GM21526 (cell line): ENCODE data around the gene PPP1R15B.
A peak's percentile ranks its signal among the peaks of the same experiment; 100 is the strongest.

Experiments used
- ATAC-seq: cut with Tn5 transposase; IDR thresholded peaks from one replicate; pipeline ENCODE4 v1.9.1; 2021; ENCODE audit warnings: moderate library complexity; ENCODE audit not compliant: unreplicated experiment, low FRiP score

The PPP1R15B gene

GRCh38 chr1:204411451-204412204 lies at the start of gene PPP1R15B:
Gene PPP1R15B, minus strand, starts transcription at chr1:204411817. Its CDS starts 406 bp downstream, at chr1:204411411.
- peak; percentile 86 for ATAC-seq

GRCh38 chr1:204460346-204460745 lies 48.7 kb upstream of the PPP1R15B start:
- no peak for ATAC-seq

GRCh38 chr1:204459706-204460105 lies 48.1 kb upstream of the PPP1R15B start:
- no peak for ATAC-seq

DNA sequence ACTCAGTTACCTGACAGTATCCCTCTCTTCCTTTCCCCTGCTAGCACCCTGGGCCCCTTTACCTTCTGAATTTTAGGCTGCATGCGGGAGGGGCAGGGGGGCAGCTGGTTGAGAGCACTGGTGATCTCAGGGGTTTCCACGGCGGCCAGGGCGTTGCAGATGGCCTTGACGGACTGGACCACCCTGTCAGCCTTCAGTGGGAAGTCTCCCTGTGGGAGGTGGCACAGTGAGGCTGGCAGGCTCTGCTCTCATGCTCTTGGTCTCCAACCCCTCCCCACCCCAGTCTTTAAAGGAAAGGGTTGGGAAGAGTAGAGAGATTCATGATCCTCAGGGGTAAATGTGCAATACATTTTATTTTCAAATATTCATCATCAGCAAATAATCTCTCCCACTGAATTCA lies 46.0 kb upstream of the PPP1R15B start:
- no peak for ATAC-seq

GRCh38 chr1:204456826-204457442 lies 45.3 kb upstream of the PPP1R15B start:
- no peak for ATAC-seq

GRCh38 chr1:204455831-204456145 lies 44.2 kb upstream of the PPP1R15B start:
- no peak for ATAC-seq

GRCh38 chr1:204455063-204455830 lies 43.6 kb upstream of the PPP1R15B start:
- no peak for ATAC-seq

DNA sequence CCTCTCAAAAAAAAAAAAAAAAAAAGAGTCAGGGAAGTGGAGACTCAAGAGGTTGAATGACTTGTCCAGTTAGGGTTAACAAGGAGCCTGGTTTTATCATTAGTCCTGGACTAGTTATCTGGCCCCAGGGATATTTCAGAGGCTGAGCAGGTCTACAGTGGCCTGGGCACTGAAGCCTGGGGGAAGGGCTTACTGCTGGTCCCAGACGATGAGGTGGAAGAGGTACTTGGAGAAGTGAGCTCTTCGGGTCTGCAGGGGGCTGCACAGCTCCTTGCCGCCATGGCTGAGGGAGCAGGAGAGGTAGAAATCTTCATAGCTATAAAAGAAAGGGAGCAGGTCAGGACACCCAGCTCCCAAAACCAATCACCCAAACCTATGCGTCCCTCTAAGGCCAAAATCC lies 42.9 kb upstream of the PPP1R15B start:
- ATAC-seq, result no peak

- peak; percentile 76 for ATAC-seq
Observed at GRCh38 chr1:204453141-204453772, 41.6 kb upstream of the PPP1R15B start.

DNA sequence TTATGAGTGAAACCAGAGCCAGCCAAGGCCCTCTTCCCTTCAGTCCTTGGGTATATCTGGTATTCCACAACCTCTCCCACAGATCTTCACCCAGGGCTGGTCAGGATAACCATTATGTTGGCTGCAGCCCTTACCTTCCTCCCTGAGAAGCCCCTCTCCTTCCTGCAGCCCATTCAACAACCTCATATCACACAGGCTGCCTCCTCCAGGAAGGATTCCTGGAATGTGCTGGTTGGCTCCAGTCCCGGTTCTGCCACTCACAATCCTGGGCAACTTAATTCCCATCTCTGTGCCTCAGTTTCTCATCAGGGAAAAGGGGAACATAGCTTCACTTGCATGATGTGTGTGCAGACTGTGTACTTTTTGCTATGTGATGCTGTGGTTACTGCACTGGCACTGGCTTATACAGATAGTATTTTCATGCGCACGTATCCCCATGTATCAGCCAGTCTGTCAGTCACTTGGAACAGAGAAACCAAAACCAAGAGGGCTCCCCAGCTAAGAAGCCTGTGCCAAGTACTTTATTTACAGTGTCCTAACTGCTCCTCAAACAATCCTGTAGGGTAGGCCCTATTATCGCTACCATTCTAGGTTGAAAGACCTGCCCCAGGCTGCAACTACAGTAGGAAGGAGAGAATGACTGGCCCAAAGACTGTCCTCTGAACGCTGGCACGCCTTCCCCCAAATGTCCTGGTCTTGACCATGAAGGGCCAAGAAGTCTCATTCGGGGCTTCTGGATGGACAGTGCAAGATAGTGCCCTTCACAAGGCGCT lies 39.9 kb upstream of the PPP1R15B start:
- ATAC-seq, result no peak

DNA sequence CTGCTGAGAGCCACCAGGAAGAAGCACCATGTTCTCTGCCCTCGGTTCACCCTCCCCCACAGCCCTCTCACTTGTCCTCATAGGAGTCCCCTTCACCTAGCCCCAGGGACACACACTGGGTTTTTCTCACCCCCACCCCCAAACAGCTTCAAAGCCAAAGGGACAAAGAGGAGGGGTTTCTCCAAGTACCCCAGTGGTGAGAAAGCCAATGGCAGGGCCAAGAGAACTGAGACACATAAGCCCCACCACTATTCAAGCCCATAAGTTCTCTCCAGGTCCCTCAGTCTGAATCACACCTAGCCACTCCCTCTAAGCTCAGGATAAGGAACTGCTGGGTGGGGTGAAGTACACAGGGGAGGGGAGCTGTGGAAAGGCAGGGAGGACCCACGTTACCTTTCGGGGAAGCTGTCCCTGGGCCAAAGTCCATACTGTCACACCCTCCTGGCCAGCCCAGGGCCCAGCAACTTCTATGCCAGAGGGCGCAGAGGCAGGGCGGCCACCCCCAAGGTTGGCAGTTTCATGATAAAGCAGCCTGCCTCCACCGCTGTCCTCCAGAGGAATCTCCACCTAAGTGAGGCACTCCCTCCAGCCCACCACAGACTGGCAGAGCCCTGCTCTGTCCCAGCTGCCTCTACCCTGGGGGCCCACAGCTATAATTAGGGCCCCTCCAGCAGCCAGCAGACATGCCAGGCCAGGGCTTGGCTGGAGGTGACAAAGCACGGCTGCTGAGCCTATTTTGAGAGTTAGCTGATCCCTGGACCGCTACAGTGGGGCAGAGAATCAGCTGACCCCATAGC lies 39.0 kb upstream of the PPP1R15B start:
- ATAC-seq, result no peak

DNA sequence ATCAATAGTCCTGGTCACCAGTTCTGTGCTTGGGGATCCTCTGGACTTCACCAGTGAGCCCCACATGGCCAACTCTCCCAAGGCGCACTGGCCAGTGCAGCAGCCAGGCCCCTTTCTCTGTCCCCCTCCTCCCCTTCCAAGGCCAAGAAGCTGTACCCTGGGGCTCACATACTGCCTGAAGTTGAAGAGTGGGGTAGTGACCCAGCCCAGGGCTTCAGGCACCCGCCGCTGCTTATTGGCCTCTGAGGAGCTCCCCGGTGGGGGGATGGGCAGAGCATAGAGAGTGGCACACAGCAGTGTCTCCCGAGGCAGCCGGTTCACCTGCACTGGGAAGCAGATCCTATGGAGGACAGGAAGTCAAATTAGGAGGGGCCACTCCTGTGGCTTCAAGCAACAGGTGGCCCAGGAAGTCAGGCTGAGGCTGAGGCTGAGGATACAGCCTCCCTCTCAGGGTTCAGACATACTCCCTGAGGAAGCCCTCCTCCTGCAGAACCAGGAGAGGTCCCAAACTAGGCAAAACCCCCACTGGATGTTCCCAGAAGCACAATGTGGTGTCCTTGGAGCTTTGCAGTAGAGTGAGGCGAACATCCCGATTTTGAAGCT lies 38.2 kb upstream of the PPP1R15B start:
- ATAC-seq, result no peak

DNA sequence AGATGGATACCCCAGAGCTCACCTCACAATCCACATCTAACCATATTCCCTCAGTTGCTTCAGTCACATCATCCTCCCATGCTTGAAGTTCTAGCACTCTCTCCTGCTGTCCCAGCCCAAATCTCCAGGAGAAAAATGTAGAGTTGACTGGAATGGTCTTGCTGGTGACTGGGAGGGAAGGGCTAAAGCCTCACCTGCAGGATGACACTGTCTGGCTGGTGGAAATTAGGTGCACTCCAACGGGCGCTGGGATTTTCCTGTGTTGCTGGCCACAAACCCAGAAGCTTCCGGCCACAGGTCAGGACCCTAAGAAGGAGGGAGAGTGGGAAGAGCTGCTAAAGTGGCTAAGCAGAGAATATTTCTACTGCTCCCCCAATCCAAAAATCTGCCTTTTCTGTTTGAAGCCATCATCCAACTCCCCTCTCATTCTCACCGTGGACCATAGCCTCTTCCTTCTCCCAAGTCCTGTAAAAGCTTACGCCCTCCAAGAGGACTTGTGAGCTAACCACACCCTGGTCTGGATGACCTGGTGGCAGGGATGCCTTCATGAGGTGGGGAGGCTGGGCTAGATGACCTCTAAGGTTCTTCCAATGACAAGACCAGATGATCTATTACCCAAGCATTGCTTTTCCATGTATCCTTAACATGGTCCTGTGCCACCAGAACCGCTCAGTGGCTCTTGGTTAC lies 37.5 kb upstream of the PPP1R15B start:
- no peak for ATAC-seq

DNA sequence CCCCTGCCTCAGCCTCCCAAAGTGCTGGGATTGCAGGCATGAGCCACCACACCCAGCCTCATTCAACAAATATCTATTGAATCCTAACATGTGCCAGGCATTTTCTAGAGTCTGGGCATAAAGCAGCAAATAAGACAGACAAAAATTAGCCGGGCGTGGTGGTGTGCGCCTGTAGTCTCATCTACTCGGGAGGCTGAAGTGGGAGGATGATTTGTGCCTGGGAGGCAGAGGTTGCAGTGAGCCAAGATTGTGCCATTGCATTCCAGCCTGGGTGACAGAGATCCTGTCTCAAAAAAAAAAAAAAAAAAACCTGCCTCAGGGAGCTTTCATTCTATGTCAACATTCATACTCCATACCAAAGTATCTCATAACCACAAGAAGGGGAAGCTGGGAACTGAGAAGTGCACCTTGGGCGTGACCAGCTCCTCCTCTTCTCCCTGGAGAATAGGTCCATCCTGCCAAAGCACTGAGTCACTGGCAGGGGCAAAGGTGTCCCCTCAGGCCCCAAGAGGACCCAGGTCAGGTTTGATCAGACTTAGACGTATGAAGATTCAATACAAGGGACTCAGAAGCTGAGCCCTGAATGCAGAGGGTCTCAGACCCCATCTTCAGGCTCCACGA lies 36.8 kb upstream of the PPP1R15B start:
- ATAC-seq, result no peak

GRCh38 chr1:204447736-204448135 lies 36.1 kb upstream of the PPP1R15B start:
- ATAC-seq, result no peak

DNA sequence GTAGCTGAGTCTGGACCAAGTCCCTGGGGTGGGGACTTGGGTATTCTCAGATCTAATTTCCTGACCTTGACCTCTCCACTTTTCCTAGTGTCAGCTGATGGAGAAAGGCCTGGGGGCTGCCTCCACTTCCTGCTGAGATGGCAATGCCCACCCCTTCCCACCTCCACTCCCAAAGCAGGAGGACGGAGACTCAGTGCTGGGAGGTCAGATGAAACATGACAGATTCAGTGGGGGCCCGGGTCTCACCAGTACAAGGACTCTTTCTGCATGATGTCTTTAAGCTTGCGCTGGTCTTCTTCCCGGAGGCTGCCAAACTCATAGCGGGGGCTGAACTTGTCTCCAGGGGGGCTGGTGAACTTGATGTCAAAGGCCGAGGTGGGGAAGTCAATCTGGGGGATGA lies 35.6 kb upstream of the PPP1R15B start:
- no peak for ATAC-seq

- ATAC-seq, result no peak
Observed at GRCh38 chr1:204446413-204447111, 34.9 kb upstream of the PPP1R15B start.
